ENCODE data around the gene PRRX2.

GRCh38 chr9:129701549-129701948 lies 36.1 kb downstream of the PRRX2 start:
- TF ChIP-seq CTCF (IDR thresholded peaks at IDR 0.05 in 4 of 5, conservative IDR thresholded peaks at IDR 0.05 in 1 of 5) (no peak), POLR2A (IDR thresholded peaks at IDR 0.05) (no peak)

Data from gastrocnemius medialis (tissue), 4 donors.